Neural cell (in vitro differentiated cells): Measurements from ENCODE around the gene HMX1.

ENCODE experiments used
- EP300 ChIP-seq: fragments of 450-650 bp; conservative IDR thresholded peaks from 2 replicates; pipeline ENCODE4 v1.6.1; 2014; ENCODE audit warnings: antibody characterized with exemption, mild to moderate bottlenecking, moderate library complexity; ENCODE audit not compliant: poor library complexity, severe bottlenecking
- EZH2 ChIP-seq: fragments of 200-600, 300-800 bp; shearing (Covaris generic), sonication (generic); IDR thresholded peaks from 2 replicates; pipeline ENCODE4 v1.6.1; 2014; ENCODE audit warnings: antibody characterized with exemption, low read length, borderline replicate concordance, mild to moderate bottlenecking; ENCODE audit not compliant: insufficient read depth, poor library complexity, severe bottlenecking
- MXI1 ChIP-seq: fragments of 450-650 bp; conservative IDR thresholded peaks from 2 replicates; pipeline ENCODE4 v1.6.1; 2014; ENCODE audit warnings: antibody characterized with exemption, mild to moderate bottlenecking; ENCODE audit not compliant: poor library complexity, severe bottlenecking
- POLR2AphosphoS5 ChIP-seq: IDR thresholded peaks from 2 replicates; pipeline ENCODE4 v1.6.1; 2012
- RAD21 ChIP-seq: fragments of 450-650 bp; conservative IDR thresholded peaks from 2 replicates; pipeline ENCODE4 v1.6.1; 2014; ENCODE audit warnings: antibody characterized with exemption, mild to moderate bottlenecking, moderate library complexity
- SMC3 ChIP-seq: fragments of 450-650 bp; conservative IDR thresholded peaks from 2 replicates; pipeline ENCODE4 v1.6.1; 2014; ENCODE audit warnings: antibody characterized with exemption, mild to moderate bottlenecking, moderate library complexity; ENCODE audit not compliant: poor library complexity
- TAF1 ChIP-seq: IDR thresholded peaks from 2 replicates; pipeline ENCODE4 v1.6.1; 2012; ENCODE audit warnings: low read depth
- TF ChIP-seq, protein P1 (sequence below): fragments of 450-650 bp; IDR thresholded peaks from 2 replicates; pipeline ENCODE4 v1.5.1; 2014; ENCODE audit warnings: antibody characterized with exemption, mild to moderate bottlenecking, moderate library complexity; ENCODE audit not compliant: poor library complexity, severe bottlenecking

GRCh38 chr4:8835521-8836365 lies 35.9 kb downstream of the HMX1 start:
- TF ChIP-seq EZH2 (no peak), SMC3 (no peak), MXI1 (no peak), EP300 (no peak), POLR2AphosphoS5 (no peak), RAD21 (no peak), TAF1 (no peak)
- TF ChIP-seq, protein P1, sequence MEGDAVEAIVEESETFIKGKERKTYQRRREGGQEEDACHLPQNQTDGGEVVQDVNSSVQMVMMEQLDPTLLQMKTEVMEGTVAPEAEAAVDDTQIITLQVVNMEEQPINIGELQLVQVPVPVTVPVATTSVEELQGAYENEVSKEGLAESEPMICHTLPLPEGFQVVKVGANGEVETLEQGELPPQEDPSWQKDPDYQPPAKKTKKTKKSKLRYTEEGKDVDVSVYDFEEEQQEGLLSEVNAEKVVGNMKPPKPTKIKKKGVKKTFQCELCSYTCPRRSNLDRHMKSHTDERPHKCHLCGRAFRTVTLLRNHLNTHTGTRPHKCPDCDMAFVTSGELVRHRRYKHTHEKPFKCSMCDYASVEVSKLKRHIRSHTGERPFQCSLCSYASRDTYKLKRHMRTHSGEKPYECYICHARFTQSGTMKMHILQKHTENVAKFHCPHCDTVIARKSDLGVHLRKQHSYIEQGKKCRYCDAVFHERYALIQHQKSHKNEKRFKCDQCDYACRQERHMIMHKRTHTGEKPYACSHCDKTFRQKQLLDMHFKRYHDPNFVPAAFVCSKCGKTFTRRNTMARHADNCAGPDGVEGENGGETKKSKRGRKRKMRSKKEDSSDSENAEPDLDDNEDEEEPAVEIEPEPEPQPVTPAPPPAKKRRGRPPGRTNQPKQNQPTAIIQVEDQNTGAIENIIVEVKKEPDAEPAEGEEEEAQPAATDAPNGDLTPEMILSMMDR: no peak
